Activated T-helper 9 cell treated with anti-CD3 and anti-CD28 coated beads, Interleukin-2, amount 50 U/mL, for 16 hours (primary cell): ENCODE results near the gene ELP5.
A peak's percentile ranks its signal among the peaks of the same experiment; 100 is the strongest.
"Not testable (repeated sequence)": the region's sequence is repeated elsewhere in the genome, so short reads cannot be mapped to it uniquely, and the experiment has no call there.

Source experiments
- DNase-seq: peaks from one replicate; pipeline ENCODE4 v3.0.0-alpha.2; 2020; ENCODE audit warnings: low read depth

The ELP5 gene

GRCh38 chr17:7236808-7237207 lies 15.2 kb upstream of the ELP5 start:
- no peak for DNase-seq

DNA sequence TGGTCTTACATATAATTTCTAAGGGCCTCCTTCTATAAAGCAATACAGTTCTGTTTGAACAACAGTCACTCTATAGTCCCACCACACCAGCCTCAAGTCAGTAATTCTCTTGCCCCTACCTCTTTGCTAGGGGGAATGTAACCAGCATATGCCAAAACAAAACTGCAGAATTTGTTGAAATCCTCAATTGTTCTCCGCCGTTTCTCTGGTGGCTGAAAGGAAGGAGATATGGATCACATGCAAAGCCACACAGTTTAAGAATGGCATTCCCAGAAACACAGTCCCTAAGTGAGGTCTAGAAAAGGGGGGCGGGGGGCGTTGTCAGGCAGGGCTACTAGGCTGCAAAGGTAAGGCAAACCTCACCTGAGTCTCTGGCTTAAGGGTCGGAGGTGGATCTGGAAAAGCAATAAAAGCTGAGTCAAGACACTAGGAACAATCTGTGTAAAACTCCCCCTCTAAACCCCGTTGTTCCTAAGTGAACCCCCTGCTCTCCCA lies 14.7 kb upstream of the ELP5 start:
- DNase-seq: no peak

- DNase-seq: peak; percentile 79
Observed at GRCh38 chr17:7237761-7238419, 14.1 kb upstream of the ELP5 start.

DNA sequence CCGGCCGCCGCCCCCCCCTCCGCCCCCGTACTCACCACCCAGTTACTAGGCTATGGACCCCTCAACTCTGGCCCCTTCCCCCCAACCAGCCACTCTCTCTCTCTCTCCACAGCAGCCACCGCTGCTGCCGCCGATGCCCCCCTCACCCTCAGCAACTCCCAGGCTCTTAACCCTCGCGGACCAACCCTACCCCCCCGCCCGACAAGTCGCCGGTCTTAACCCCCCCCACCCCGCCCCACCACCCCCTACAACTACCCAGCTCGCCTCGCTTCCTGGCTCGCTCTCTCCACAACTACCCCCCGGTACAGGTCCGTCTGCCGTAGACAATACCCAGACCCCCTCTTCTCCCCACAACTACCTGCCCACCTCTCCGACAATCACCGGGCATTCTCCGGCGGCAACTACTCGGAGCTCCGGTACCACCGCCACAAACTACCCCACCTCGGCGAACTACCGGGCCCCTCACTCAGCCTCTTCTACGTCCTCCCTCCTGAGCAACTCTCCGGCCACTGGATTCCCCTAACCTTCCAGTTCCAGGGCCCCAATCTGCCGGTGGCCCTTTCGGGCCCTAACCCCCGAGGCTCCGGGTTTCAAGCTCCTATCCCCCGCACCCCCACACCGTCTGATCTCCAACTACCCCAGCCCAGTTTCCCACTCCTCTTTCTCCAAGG lies 13.5 kb upstream of the ELP5 start:
- DNase-seq: no peak

DNA sequence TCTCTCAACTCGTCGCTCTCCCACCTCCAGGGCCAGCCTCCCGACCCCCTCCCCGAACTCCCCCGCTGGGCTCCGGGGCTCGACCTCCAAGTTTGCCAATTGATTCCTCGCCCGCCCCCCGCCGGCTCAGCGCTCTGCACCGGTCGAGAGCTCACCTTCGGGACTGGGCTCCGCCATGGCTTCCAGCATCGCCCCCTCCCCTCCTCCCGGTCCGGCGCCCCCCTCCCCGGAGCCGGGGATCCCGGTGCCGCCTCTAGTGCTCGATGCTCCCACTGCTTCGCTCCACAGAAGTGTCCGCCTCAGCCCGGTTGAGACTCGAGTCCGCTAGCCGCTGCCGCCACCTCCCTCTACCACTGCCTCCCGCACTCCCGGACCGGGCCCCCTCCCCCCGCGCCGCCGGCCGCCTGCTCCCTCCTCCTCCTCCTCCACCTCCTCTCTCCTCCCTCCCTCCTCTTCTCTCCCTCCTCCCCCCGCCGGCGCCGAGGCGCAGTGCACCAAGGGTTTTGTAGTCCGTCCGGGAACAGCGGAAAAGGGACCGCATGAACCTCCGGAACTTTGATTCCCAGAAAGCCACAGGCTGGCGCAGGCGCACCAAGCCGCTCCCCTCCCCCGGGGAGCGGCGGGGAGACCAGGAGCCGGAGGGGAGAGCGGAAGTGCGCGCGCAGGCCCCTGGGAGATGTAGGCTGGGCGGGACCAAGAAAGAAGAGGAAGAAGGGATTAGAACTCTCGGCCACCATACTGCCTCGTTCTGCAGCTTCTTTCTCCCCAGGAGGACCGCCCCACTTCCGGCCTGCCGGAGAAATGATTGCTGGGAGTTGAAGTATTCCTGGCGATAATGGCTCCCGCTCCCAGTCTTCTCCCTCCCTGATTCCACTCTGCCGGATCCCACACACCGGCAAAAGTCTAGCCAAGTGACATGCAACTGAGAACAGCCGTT lies 12.7 kb upstream of the ELP5 start, which contains the start of gene PHF23:
Gene PHF23, minus strand, starts transcription at position 367 of the 937 bp plus-strand sequence. Its CDS starts 178 bp downstream, at position 189.
- DNase-seq: peak; percentile 97

GRCh38 chr17:7240375-7240774 lies 11.6 kb upstream of the ELP5 start:
- no peak for DNase-seq

GRCh38 chr17:7241090-7241733 lies 10.8 kb upstream of the ELP5 start:
- no peak for DNase-seq

DNA sequence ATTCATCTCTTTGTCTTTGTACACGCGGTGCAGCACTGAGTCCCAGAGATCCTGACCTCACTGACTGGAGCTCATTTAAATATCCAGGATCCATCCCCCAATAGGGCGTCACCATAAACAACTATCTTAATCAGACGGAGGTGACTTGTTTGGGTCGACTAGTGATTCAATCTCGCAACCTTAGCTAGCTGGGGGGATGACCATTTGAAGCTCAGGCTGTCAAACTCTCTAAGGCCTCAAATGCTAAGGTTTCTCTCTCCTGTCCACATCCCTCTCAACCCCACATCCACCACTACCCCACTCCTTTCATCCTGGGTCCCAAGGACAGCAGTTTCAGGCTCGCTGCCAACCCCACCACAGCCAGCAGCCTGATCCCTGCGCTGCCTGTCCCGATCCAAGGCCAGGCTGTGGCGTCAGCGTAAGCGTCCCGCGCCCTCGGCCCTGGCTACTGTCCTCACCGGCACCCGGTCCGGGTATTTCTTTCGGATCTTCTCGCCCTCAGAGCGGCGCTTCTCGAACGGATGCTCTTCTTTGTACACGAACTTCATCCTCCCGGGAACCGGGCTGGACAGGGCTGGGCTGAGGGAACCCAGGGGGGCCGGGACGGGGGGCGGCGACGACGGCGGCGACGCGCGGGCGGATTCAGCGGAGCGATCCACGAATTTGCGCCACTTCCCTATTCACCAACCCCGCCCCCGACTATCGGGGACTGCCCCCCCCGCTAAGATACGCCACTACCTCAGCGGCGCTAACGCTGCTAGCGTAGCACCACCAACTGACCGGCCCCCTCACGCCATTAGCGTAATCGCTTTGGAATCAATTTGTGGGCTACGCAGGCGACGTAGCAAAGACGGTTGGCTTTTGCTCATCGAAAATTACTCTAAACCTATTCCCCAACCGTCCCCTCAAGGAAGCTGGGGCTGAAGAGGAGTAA lies 10.0 kb upstream of the ELP5 start, which contains the start of gene GABARAP:
Gene GABARAP, minus strand, starts transcription at position 667 of the 934 bp plus-strand sequence. Its CDS starts 119 bp downstream, at position 548.
- DNase-seq: peak; percentile 88

DNA sequence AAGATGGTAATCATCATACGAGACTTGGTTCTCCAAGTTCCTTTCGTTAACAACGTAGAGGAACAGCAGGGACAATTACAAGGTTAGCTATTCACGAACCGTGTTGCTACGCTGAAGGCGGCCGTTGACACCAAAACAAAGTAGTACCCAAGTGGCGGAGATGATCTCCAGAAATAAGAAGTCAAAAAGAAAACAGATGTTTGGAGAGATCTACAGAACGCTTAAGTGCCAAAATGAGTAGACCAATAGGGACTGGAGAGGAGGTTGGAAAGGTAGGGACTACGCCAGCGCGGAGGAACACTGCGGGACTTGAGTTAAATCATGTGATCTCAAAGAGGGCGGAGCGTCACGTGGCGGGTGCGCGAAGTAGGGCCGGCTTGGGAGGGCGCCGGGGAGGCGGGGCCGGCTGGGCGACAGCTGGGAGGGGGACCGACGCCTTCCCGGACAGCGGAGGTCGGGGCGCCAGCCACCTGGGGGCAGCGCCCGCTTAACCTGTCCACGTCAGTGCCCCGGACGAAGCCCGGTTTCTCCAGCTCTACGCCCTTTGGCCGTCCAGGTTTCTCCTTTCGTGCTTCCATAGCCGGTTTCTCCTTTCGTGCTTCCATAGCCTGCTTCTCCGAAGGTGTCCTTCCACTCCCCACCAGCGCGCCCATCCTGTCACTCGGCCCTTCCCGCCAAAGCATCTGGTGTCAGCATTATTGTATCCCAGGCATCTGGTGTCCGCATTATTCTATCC lies 9.1 kb upstream of the ELP5 start:
- peak; percentile 88 for DNase-seq

DNA sequence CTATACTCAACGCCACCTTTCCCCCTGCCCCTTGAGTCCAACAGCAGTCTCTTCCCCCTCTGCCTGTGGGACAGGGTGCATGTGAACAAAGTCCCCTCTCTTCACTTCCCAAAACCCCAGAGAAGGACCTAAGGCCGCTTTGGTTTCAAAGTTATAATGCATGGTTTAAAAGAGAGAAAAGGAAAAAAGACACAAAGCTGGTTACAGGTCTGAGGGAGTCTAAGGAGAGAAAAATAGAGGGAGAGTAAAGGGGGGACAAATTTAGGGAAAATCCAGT lies 8.6 kb upstream of the ELP5 start:
- no peak for DNase-seq

DNA sequence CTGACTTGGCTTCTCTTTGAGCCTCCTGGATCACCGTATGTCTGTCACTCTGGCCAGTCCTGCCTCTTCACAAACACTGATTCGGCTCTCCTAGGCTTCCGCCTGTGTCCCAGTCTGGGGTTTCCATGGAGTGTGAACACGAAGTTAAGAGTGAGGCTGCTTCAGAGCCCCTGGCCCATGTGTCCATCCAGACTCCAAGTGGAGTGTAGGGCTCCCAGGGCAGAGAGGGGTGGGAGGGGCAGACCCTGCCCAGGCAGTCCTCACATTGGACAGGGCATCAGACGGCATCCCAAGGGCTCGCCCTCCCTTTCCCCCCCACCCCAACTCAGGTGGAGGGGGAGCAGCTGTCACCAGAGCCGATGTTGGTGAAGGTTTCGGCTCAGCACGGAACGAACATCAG lies 8.2 kb upstream of the ELP5 start:
- not testable (repeated sequence) for DNase-seq

GRCh38 chr17:7246779-7247178 lies 5.2 kb upstream of the ELP5 start:
- DNase-seq: no peak

DNA sequence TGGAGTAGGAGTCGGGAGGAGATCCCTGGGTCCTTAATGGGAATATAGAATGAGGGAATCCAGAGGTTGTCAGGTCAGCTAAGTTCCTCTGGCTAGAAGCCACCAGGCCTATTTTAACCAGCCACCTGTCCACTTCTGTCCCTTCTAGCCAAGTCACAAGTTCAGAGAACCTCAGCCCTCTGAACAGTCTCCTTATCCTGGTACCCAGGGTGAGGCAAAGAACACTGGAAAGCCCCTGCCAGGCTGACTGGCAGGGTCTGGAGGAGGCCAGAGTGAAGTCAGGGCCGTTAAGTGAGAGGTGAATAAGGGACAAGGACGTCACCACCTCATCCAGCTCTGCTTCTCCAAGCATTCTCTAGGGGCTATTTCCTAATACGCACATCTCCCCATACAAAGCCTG lies 3.2 kb upstream of the ELP5 start:
- no peak for DNase-seq

GRCh38 chr17:7249214-7249613 lies 2.8 kb upstream of the ELP5 start:
- DNase-seq: no peak

GRCh38 chr17:7249830-7250229 lies 2.2 kb upstream of the ELP5 start:
- no peak for DNase-seq

DNA sequence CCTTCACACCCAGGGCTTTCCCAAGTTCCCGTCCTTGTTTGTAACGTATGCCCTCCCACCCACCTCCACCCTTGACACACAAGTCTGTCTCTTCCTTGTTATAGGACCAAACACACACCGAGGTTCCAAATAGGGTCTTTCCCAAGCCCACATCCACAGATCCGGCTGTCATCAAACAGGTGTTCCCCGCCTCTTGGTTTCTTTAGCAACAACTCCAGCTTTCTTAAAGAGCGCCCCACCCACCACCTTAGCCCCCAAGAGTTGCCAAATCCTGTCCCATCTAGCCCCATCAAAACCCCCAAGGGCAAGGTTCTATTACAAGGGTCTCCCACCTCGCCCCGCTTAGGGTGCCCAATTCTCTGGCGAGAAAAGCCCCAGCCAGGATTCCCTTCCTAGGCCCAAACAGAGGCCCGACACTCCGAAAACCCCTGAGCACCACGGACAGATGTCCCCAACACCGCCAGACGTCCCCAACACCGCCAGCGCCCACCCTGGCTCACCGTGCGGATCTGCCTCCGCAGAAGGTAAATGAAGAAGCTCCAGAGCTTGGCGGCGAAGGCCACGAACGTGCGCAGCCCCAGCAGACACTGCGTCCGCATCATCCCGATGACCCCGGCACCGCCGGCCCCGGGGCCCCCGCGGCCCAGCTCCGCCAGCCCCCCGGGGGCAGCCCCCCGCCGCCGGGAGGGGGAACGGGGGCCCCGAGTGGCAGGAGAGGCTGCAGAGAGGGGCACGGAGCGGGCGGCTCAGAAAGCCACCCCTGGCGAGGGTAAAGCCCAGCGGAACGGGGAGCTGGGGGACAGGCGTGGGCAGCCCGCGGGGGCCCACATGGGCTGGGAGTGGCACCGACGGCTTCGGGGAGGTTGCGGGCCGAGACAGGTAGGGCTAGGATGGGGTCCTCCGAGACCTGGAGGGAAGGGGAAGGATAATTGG lies 1.1 kb upstream of the ELP5 start:
- DNase-seq: no peak

DNA sequence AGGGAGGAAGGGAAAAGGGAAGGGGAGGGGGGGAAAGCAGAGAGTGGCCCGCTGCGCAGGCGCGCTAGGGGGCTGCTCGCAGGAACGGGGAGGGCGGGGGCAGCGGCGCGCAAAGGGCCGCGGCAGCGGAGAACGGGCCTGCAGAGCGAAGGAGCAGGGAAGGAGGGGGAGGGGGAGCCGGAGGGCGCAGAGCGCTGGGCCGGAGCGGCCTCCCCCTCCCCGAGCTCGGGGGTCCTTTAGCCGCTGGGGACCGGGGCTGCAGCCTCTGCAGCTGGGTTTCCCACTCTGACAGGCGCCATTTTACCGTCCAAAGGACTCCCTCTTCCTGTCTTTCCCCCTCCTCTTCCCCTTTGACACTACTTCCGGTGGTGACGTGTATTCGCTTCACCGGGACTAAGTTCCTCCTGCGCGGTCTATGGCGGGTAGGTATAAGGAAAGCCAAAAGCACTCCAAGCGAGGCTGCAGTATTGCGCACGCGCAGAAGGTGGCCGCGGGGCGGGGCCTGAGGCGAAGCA lies 297 bp upstream of the ELP5 start, which contains the start of gene CTDNEP1:
Gene CTDNEP1, minus strand, starts transcription at position 74 of the 515 bp plus-strand sequence. CDS start 438 bp downstream, outside the sequence.
- DNase-seq: peak; percentile 98

GRCh38 chr17:7253082-7253481 lies 1.1 kb downstream of the ELP5 start:
- no peak for DNase-seq

GRCh38 chr17:7254511-7254910 lies 2.5 kb downstream of the ELP5 start:
- no peak for DNase-seq
